GM12878 (cell line): Measurements from ENCODE around the gene EOMES. TPM values are rescaled to one million over a fixed set of nuclear protein-coding genes. Genes with fewer than 3 reads are reported as not detected.
A peak's percentile ranks its signal among the peaks of the same experiment; 100 is the strongest.

Experiments used
- ATF2 ChIP-seq: IDR thresholded peaks from 2 replicates; pipeline ENCODE4 v1.6.1; 2012; ENCODE audit warnings: low read length, inconsistent platforms
- ATF7 ChIP-seq: fragments of 450-650 bp; IDR thresholded peaks from 2 replicates; pipeline ENCODE4 v1.6.1; 2016; ENCODE audit warnings: low read depth, mild to moderate bottlenecking
- BHLHE40 ChIP-seq, 2 experiments: fragments of 450-650 bp in 1 of 2; IDR thresholded peaks; 2 replicates each; pipeline ENCODE4 v1.6.1; 2011 to 2017; ENCODE audit warnings: low read depth in 2 of 2, borderline replicate concordance in 1 of 2, improper control_type of control experiment in 1 of 2, low read length in 1 of 2, mild to moderate bottlenecking in 1 of 2
- CHD2 ChIP-seq: IDR thresholded peaks from 2 replicates; pipeline ENCODE4 v1.6.1; 2011; ENCODE audit warnings: low read depth, low read length, improper control_type of control experiment, borderline replicate concordance
- DPF2 ChIP-seq: fragments of 450-650 bp; IDR thresholded peaks from 2 replicates; pipeline ENCODE4 v1.6.1; 2017; ENCODE audit warnings: mild to moderate bottlenecking
- E2F8 ChIP-seq: fragments of 450-650 bp; IDR thresholded peaks from 2 replicates; pipeline ENCODE4 v1.6.1; 2018; ENCODE audit warnings: mild to moderate bottlenecking, low read depth, moderate library complexity; ENCODE audit not compliant: partially characterized antibody
- EGR1 ChIP-seq, 2 experiments: IDR thresholded peaks; 1 replicate in 1 of 2; 2 replicates in 1 of 2; pipeline ENCODE4 v1.6.1; 2011 to 2012; ENCODE audit warnings: low read depth in 2 of 2, low read length in 2 of 2, borderline replicate concordance in 1 of 2, mild to moderate bottlenecking in 1 of 2, moderate library complexity in 1 of 2
- HCFC1 ChIP-seq: fragments of 150-350 bp; IDR thresholded peaks from 2 replicates; pipeline ENCODE4 v1.6.1; 2014; ENCODE audit warnings: low read length
- HDAC6 ChIP-seq: fragments of 200-600 bp; sonication (generic); IDR thresholded peaks from one replicate; pipeline ENCODE4 v1.8.0; 2017; ENCODE audit warnings: antibody characterized with exemption; ENCODE audit not compliant: unreplicated experiment
- MYB ChIP-seq: fragments of 150-350 bp; IDR thresholded peaks from 2 replicates; pipeline ENCODE4 v1.6.1; 2014; ENCODE audit warnings: mild to moderate bottlenecking, low read depth, low read length, borderline replicate concordance
- NFYB ChIP-seq: IDR thresholded peaks from 2 replicates; pipeline ENCODE4 v1.6.1; 2011; ENCODE audit warnings: low read depth, mild to moderate bottlenecking, low read length, improper control_type of control experiment, moderate library complexity; ENCODE audit not compliant: insufficient read depth
- POLR2AphosphoS2 ChIP-seq: IDR thresholded peaks from 2 replicates; pipeline ENCODE4 v1.6.1; 2011; ENCODE audit warnings: low read depth, mild to moderate bottlenecking, low read length, improper control_type of control experiment, moderate library complexity
- PRDM15 ChIP-seq: fragments of 450-650 bp; formaldehyde crosslinking; IDR thresholded peaks from 2 replicates; pipeline ENCODE4 v1.4.0; 2020; ENCODE audit warnings: mild to moderate bottlenecking, moderate library complexity
- SMC3 ChIP-seq: IDR thresholded peaks from 2 replicates; pipeline ENCODE4 v1.6.1; 2011; ENCODE audit warnings: low read length, improper control_type of control experiment, borderline replicate concordance
- polyA plus RNA-seq, 11 experiments: library from polyadenylated mRNA; depleted of rRNA in 4 of 11; unstranded in 6 of 11; stranded (reverse) in 5 of 11; fragments of >200 nt; fragmentation: Nextera tagmentation in 4 of 11; fragmentation: Illumina TruSeq in 1 of 11; extraction: Ambion mirVana in 4 of 11; extraction: Trizol in 1 of 11; gene quantifications; 1 replicate in 1 of 11; 2 replicates in 10 of 11; pipeline versions ENCODE4 v1.2.1 to v1.2.3, GENCODE V29; 2011 to 2016; ENCODE audit warnings: inconsistent platforms in 2 of 11, missing spikeins in 2 of 11, low read depth in 1 of 11
- total RNA-seq, 4 experiments: library from RNA; depleted of rRNA in 3 of 4; stranded (reverse); fragments of >200 nt in 3 of 4; fragmentation: Illumina TruSeq in 1 of 4; extraction: Trizol in 1 of 4; gene quantifications; 2 replicates each; pipeline versions ENCODE4 v1.2.1 to v1.2.3, GENCODE V29; 2013 to 2021
- TF ChIP-seq, protein P1 (sequence below): IDR thresholded peaks from 2 replicates; pipeline ENCODE4 v1.6.1; 2011; ENCODE audit warnings: mild to moderate bottlenecking, low read depth, low read length, moderate library complexity; ENCODE audit not compliant: insufficient replicate concordance
- TF ChIP-seq, protein P2 (sequence below): fragments of 150-350 bp; IDR thresholded peaks from 2 replicates; pipeline ENCODE4 v1.6.1; 2014; ENCODE audit warnings: mild to moderate bottlenecking, low read depth, low read length

The EOMES gene
- total and polyA plus RNA-seq, 10 of the 15 experiments (the other 5 are each of a cell fraction or from before 2014, with no cell fraction given), result 1.5 to 178 (median 4.5) TPM

- TF ChIP-seq BHLHE40 (IDR thresholded peaks at IDR 0.05; ENCODE audit: borderline replicate concordance in 1 of 2, low read depth in 2 of 2, low read length in 1 of 2) (0 out of 4 replicates have a peak, but pooled peaks of 1 of the 2 experiments have one; percentile 11), HDAC6 (no peak), ATF7 (no peak), MYB (no peak), SMC3 (no peak), POLR2AphosphoS2 (peak; percentile 32; the same call in 1 of the 2 replicates), ATF2 (no peak), HCFC1 (0 out of 2 replicates have a peak, but pooled peaks have one; percentile 5), DPF2 (0 out of 2 replicates have a peak, but pooled peaks have one; percentile 22), CHD2 (no peak), PRDM15 (CRISPR knock-in tag) (no peak), NFYB (no peak), EGR1 (IDR thresholded peaks at IDR 0.05; ENCODE audit: borderline replicate concordance in 1 of 2, low read depth in 2 of 2, low read length in 2 of 2) (no peak), E2F8 (no peak)
- TF ChIP-seq, protein P1, sequence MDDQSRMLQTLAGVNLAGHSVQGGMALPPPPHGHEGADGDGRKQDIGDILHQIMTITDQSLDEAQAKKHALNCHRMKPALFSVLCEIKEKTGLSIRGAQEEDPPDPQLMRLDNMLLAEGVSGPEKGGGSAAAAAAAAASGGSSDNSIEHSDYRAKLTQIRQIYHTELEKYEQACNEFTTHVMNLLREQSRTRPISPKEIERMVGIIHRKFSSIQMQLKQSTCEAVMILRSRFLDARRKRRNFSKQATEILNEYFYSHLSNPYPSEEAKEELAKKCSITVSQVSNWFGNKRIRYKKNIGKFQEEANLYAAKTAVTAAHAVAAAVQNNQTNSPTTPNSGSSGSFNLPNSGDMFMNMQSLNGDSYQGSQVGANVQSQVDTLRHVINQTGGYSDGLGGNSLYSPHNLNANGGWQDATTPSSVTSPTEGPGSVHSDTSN, result no peak
- TF ChIP-seq, protein P2, sequence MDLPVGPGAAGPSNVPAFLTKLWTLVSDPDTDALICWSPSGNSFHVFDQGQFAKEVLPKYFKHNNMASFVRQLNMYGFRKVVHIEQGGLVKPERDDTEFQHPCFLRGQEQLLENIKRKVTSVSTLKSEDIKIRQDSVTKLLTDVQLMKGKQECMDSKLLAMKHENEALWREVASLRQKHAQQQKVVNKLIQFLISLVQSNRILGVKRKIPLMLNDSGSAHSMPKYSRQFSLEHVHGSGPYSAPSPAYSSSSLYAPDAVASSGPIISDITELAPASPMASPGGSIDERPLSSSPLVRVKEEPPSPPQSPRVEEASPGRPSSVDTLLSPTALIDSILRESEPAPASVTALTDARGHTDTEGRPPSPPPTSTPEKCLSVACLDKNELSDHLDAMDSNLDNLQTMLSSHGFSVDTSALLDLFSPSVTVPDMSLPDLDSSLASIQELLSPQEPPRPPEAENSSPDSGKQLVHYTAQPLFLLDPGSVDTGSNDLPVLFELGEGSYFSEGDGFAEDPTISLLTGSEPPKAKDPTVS, result no peak
- TF ChIP-seq, all 136 proteins: peak for 10
Observed at GRCh38 chr3:27714692-27715453, 7.2 kb downstream of the EOMES start (continued).
